T follicular helper cell (primary cell): ENCODE data around the gene RUFY1.
"Not testable (repeated sequence)": the region's sequence is repeated elsewhere in the genome, so short reads cannot be mapped to it uniquely, and the experiment has no call there.

Experiments used
- DNase-seq: peaks from one replicate; pipeline ENCODE4 v3.0.0-alpha.2; 2020; ENCODE audit warnings: low read depth
- total RNA-seq, 2 experiments: gene quantifications; one replicate each; lab custom pipeline; 2026; lab: John Stamatoyannopoulos, UW

The RUFY1 gene
- 51.5 to 83.1 reads per million in 2 experiments for total RNA-seq

DNA sequence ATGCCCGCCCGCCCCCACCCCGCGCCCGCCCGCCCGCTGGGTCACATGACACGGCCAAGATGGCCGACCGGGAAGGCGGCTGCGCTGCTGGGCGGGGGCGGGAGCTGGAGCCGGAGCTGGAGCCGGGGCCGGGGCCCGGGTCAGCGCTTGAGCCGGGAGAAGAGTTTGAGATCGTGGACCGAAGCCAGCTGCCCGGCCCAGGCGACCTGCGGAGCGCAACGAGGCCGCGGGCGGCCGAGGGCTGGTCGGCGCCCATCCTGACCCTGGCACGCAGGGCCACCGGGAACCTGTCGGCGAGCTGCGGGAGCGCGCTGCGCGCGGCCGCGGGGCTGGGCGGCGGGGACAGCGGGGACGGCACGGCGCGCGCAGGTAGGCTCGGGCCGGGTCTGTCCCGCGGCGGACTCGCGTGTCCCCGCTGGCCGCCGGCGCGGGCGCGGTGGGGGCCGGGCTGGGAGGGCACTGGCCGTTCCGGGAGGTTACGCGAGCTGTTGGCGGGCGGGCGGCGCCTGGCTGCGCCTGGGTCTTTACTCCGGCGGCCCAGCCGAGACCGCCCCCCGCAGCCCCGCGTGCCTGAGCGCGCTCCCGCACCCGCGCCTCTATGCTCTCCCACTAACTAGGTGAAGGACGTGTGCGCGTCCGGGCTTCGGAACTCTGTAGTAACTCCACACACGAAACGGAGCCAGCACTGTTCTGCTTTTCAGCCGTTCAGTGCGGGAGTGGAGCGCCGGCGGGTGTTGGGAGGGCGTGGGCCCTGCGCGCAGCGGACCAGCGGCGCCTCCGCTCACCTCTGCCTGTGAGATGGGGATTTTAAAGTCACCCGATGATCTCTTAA lies at the start of gene RUFY1:
RUFY1 (plus strand) TSS at position 44 of the 832 bp plus-strand sequence; CDS start at position 60, 16 bp downstream.
- peak; percentile 69 for DNase-seq

DNA sequence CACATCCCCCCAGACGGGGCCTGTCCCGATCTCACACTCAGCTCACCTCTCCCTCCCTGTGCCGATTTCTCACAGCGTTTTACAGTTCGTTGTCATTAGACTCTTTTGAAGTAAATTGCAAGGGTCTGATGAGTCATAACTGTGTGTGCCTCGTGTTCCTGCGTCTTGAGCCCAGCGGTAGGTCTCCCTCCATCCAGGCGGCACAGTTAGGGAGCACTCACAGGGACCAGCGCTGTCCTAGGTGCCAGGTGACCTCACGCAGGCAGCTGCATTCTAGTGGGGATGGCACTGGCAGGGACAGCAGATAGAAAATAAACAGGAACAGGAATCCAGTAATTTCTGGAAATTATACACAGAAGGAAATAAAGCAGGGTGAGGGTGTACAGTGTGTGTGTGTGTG lies 48.4 kb upstream of the RUFY1 start:
- DNase-seq, result not testable (repeated sequence)

DNA sequence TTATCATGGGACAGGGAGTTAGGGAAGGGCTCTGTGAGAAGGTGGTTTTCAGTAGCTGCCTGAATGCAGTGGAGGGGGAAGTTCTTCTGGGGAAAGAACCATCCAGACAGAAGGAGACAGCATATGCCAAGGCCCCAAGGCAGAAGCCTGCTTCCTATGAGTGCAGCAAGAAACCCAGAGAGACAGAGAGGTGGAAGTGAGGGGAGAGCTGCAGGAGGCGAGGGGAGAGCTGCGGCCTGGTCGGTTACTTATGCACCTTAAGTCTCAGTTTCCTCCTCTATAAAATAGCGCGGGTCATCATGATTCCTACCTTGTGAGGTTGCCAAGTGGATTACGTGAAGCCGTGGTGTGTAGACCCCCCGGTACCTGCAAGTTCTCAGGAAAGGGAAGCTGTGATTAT lies 47.9 kb upstream of the RUFY1 start:
- DNase-seq, result not testable (repeated sequence)

DNA sequence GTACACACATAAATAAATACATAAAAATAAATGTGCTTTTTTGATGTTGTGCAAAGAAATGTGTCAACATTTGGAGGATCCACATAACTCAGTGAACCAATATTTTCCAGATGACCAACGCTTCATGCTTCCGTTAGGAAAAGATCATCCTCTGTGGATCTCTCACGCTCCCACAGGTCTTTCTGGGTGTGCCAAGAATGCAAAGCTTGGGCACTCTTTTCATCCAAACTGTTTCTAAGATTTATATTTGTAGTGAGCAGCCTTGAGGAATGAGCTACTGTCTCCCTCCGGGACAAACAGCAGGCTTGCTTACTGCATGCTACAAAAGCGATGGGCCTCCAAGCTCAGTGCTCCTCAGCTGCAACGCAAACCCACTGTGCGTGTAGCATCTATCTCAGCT lies 46.2 kb upstream of the RUFY1 start:
- DNase-seq, result no peak

- no peak for DNase-seq
Observed at GRCh38 chr5:179504600-179505396, 45.6 kb upstream of the RUFY1 start.

GRCh38 chr5:179505636-179506261 lies 44.6 kb upstream of the RUFY1 start:
- no peak for DNase-seq

- no peak for DNase-seq
Observed at GRCh38 chr5:179509239-179509638, 41.1 kb upstream of the RUFY1 start.

DNA sequence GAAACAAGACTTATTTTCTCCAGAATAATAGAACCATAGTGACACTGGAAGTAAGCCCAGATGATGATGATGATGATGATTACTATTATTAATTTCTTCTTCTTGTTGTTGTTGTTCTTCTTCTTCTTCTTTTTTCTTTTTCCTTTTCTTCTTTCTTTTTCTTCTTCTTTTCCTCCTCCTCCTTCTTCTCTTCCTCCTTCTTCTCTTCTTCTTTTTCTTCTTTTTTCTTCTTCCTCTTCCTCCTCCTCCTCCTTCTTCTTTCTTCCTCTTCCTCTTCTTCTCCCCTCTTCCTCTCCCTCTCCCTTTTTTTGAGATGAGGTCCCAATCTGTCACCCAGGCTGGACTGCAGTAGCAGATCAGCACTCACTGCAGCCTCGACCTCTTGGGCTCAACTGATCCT lies 40.5 kb upstream of the RUFY1 start:
- DNase-seq, result no peak

DNA sequence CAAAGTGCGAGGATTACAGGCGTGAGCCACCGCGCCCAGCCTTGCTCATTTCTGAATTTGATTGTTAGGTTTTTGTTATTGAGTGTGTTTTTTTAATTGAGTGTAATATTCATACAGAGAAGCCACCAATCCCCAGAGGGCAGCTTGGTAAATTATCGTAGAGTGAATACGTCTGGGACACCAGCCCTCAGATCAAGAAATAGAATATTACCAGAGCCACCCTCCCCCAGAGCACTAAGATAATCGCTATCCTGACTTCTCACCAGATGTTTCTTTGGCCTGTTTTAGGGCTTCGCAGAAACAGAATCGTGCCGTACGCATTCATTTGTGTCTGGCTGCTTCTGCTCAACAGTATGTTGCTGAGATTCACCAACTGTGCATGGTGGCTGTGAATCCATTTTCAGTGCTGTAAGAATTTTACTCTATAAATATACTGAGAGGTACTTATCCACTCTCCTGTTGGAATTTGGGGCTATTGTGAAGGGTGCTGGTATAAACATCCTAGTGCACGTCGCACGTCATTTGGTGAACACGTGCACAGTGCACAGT lies 37.8 kb upstream of the RUFY1 start:
- DNase-seq, result no peak

- not testable (repeated sequence) for DNase-seq
Observed at GRCh38 chr5:179515501-179515900, 34.9 kb upstream of the RUFY1 start.

- DNase-seq, result no peak
Observed at GRCh38 chr5:179516221-179516620, 34.1 kb upstream of the RUFY1 start.

DNA sequence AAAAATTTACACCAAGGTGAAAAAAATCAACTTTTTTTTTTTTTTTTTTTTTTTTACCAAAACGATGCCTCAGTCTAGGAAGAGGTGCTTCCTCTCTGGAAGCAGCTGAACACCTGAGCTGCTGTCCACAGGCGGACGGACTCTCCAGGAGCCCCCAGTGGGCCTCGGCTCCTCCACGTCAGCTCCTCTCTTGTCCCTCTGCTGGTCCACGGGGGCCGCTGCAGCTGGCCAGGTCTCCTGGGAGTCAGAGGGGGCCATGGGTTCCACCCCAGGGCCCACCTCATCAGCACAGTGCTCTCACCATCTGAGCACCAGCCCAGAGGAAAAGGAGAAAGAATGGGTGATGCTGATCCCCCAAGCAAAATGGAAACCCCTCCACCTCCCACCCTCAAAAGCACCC lies 32.6 kb upstream of the RUFY1 start:
- not testable (repeated sequence) for DNase-seq

DNA sequence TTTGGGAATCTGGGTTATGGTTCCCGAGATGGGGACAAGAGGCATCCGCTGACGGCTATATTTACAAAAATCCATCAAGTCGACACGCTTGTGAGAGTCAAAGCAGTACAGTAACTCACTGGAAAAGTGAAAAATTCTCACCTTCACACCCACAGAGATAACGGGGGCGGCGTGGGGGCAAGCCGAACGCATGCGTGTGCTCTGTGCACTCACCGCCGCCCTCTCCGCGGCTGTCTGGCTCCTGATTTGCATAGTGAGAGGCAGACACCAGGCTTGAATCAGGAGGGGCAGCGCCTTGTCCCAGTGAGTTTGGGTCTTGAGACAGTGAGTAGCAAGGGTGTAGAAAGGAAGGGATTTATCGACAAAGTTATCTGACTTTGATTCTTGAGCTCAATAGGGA lies 32.0 kb upstream of the RUFY1 start:
- not testable (repeated sequence) for DNase-seq

DNA sequence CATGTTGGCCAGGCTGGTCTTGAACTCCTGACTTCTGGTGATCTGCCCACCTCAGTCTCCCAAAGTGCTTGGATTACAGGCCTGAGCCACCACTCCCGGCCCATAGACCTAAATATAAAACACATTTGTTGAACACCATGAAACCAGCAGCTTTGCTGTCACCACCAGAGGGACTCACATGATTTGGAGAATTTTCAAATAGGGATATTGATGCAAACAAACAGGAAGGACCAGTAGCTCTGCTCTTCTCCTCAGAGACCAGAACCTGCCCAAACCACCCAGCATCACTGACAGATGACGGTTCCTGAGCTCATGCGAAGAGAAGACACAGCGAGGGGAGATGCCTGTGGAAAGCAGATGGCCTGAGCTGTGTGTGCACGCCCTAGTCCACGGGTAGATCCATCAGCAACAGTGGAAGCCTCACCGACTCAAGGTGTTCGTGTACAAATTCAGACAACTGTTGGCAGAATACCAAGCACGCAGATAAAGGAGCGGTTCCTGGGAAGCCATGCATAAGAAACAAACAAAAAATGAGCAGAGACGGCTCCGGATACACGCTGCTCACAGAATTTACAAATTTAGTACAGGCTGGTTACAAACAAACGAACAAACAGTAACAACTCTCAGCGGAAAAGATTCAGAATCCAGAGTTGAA lies 30.8 kb upstream of the RUFY1 start:
- DNase-seq, result not testable (repeated sequence)

DNA sequence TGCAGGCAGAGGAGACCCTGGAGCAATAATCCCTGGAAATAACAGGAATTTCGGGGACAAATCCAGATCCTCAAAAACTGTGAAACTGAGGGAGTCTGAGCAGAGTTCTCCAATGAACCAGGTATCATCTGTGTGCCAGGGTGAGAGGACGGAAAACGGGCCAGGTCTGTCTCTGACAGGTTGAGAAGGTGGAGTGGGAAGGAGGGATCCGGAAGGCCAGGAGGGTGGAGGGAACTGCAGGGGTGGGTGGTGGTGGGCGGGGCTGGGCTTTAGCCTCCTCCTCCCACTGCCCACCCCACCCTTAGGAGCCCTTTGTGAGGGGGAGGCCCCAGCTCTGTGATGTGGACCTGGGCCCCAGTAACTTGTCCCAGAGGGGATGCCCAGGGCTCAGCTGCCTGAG lies 28.2 kb upstream of the RUFY1 start:
- DNase-seq, result not testable (repeated sequence)

- DNase-seq, result no peak
Observed at GRCh38 chr5:179526978-179527377, 23.4 kb upstream of the RUFY1 start.

- DNase-seq, result peak; percentile 39
Observed at GRCh38 chr5:179530069-179530998, 20.0 kb upstream of the RUFY1 start.

GRCh38 chr5:179533024-179533423 lies 17.3 kb upstream of the RUFY1 start:
- DNase-seq, result no peak

DNA sequence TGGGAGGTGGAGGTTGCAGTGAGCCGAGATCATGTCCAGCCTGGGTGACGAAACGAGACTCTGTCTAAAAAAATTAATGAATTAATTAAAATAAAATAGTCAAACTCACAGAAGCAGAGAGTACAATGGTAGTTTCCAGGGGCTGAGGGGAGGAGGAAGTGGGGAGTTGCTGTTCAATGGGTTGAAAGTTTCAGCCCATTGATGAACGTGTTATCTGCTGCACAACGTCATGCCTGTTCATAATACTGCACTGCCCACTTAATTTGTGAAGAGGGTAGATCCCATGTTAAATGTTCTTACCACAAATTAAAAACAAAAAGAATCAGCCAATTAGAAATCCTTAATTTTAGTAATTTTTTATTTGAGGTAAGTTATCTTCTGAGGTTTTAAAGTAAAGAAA lies 16.4 kb upstream of the RUFY1 start:
- no peak for DNase-seq

DNA sequence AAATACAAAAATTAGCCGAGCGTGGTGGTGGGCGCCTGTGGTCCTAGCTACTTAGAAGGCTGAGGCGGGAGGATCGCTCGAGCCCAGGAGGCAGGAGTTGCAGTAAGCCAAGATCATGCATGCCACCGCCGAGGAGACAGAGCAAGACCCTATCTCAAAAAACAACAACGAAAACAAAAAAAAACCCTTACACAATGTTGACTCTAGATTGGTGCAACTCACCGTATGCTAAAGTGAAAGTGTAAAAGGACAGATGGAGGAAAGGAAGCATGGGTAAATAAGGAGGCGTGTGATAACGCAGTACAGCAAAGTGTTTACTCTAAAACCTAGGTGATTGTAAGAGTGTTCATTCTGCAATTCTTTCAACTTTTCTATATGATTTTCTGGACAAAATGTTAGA lies 15.9 kb upstream of the RUFY1 start:
- no peak for DNase-seq

DNA sequence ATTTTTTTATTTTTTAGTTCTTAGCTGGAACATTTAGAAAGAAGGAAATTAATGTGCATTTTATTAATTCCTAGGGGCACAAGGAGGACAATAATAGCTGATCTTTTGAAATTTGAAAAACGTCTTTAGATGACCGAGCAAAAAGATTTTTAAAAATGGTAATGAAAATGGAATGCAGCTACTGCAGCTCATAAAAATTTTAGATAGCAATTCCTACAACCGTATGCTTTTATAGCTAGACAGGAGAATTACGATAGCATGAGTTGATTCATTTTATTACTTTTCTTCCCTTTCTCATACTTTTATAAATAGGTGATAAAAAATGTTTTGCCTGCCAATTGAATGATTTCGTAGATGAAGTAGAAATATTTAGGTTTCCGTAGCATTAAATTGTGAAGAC lies 13.7 kb upstream of the RUFY1 start:
- DNase-seq, result no peak
